Measurements from ENCODE around the gene RNF187. TPM values are rescaled to one million over a fixed set of nuclear protein-coding genes. Genes with fewer than 3 reads are reported as not detected.

Gene RNF187
- total and polyA plus RNA-seq, 2 of the 13 experiments (the other 11 are each of a cell fraction or from before 2014, with no cell fraction given) = 41.3 to 59.4 TPM

DNA sequence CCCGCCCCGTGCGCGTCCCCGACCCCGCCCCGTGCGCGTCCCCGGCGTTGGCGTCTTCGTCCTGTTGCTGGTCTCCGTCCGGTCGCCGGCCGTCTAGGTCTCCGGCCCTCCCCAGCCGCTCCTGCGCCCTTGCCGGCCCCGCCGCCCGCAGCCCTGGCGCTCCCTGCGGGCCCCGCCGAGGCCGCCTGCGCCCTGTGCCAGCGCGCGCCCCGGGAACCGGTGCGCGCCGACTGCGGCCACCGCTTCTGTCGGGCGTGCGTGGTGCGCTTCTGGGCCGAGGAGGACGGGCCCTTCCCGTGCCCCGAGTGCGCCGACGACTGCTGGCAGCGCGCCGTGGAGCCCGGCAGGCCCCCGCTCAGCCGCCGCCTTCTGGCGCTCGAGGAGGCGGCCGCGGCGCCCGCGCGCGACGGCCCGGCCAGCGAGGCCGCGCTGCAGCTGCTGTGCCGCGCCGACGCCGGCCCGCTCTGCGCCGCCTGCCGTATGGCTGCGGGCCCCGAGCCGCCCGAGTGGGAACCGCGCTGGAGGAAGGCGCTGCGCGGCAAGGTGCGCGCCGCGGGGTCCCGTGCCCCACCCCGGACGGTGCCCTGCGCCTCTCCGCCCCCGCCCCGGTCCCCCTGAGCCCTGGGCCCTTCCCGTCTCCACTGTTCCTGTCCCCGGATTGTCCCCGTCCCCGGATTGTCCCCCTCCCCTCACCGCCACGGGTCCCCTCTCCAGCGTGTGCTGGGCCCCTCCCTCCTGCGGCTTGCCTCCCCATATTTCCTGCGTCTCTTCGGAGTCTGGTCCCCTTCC, at the start of gene RNF187 (continued):
- TF ChIP-seq ETS1 (CRISPR knock-in tag; IDR thresholded peaks at IDR 0.05) (no peak), KDM1A (CRISPR knock-in tag; IDR thresholded peaks at IDR 0.05) (no peak), PITX1 (CRISPR knock-in tag; IDR thresholded peaks at IDR 0.05) (no peak), ZBTB7A (CRISPR knock-in tag; IDR thresholded peaks at IDR 0.05) (no peak), ZNF256 (CRISPR knock-in tag; conservative IDR thresholded peaks at IDR 0.05) (no peak), ZNF747 (CRISPR knock-in tag; IDR thresholded peaks at IDR 0.05; ENCODE audit: borderline replicate concordance) (0 out of 2 replicates have a peak, but pooled peaks have one; percentile 3), ZNF766 (CRISPR knock-in tag; IDR thresholded peaks at IDR 0.05; ENCODE audit: borderline replicate concordance) (no peak), TGIF2 (CRISPR knock-in tag; IDR thresholded peaks at IDR 0.05) (no peak), SIX4 (CRISPR knock-in tag; IDR thresholded peaks at IDR 0.05) (0 out of 2 replicates have a peak, but pooled peaks have one; percentile 1), KLF6 (CRISPR knock-in tag; IDR thresholded peaks at IDR 0.05) (no peak; the same call in 1 of the 2 replicates), TAF1 (CRISPR knock-in tag; IDR thresholded peaks at IDR 0.05) (peak; percentile 45; the same call in 1 of the 2 replicates), ZNF513 (CRISPR knock-in tag; conservative IDR thresholded peaks at IDR 0.05) (no peak), KLF9 (CRISPR knock-in tag; IDR thresholded peaks at IDR 0.05; ENCODE audit: low read depth) (no peak), MXI1 (IDR thresholded peaks at IDR 0.05; ENCODE audit: borderline replicate concordance, low read depth, low read length) (no peak), ZNF619 (CRISPR knock-in tag; IDR thresholded peaks at IDR 0.05) (no peak), MBD4 (IDR thresholded peaks at IDR 0.05; ENCODE audit: borderline replicate concordance, low read length) (no peak), ATF4 (CRISPR knock-in tag; IDR thresholded peaks at IDR 0.05) (no peak), POLR2AphosphoS2 (IDR thresholded peaks at IDR 0.05; ENCODE audit: low read depth, low read length) (no peak)
- TF ChIP-seq, protein P1, sequence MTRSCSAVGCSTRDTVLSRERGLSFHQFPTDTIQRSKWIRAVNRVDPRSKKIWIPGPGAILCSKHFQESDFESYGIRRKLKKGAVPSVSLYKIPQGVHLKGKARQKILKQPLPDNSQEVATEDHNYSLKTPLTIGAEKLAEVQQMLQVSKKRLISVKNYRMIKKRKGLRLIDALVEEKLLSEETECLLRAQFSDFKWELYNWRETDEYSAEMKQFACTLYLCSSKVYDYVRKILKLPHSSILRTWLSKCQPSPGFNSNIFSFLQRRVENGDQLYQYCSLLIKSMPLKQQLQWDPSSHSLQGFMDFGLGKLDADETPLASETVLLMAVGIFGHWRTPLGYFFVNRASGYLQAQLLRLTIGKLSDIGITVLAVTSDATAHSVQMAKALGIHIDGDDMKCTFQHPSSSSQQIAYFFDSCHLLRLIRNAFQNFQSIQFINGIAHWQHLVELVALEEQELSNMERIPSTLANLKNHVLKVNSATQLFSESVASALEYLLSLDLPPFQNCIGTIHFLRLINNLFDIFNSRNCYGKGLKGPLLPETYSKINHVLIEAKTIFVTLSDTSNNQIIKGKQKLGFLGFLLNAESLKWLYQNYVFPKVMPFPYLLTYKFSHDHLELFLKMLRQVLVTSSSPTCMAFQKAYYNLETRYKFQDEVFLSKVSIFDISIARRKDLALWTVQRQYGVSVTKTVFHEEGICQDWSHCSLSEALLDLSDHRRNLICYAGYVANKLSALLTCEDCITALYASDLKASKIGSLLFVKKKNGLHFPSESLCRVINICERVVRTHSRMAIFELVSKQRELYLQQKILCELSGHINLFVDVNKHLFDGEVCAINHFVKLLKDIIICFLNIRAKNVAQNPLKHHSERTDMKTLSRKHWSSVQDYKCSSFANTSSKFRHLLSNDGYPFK (CRISPR knock-in tag; IDR thresholded peaks at IDR 0.05; ENCODE audit: borderline replicate concordance) = no peak
